NB4 (cell line): ENCODE data around the gene FXYD1.
"Not testable (repeated sequence)": the region's sequence is repeated elsewhere in the genome, so short reads cannot be mapped to it uniquely, and the experiment has no call there.

ENCODE experiments used
- DNase-seq: peaks from one replicate; pipeline ENCODE4 v3.0.0; 2010; ENCODE audit warnings: low read depth
- H3K4me3 ChIP-seq: one replicate; pipeline ENCODE4 v1.5.1; 2011; ENCODE audit warnings: mild to moderate bottlenecking, low read depth, low read length, moderate library complexity
- CTCF ChIP-seq: IDR thresholded peaks from one replicate; pipeline ENCODE4 v1.5.1; 2012; ENCODE audit warnings: low read depth, low read length
- MAX ChIP-seq: IDR thresholded peaks from 2 replicates; pipeline ENCODE4 v1.6.1; 2011; ENCODE audit warnings: low read depth, low read length
- MYC ChIP-seq: IDR thresholded peaks from 2 replicates; pipeline ENCODE4 v1.6.1; 2011; ENCODE audit warnings: low read depth, low read length
- POLR2A ChIP-seq: IDR thresholded peaks from 2 replicates; pipeline ENCODE4 v1.6.1; 2011; ENCODE audit warnings: mild to moderate bottlenecking; ENCODE audit not compliant: insufficient read length; ENCODE audit errors: extremely low read depth

The FXYD1 gene

DNA sequence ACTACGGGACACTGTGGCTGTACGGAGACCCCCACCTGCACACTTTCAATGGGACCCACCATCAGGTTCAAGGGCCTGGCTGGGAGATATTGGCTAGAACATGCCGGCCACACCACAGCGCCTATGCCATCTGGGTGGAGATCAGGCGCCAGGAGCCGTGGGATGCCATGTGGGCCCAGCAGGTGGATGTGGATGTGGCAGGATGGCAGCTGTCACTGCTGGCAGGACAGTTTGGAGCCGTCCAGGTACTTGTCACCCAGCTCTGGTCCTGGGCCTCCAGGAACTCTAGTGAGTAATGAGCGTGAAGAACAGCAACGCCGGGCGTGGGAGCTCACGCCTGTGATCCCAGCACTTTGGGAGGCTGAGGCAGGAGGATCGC lies 38.7 kb upstream of the FXYD1 start:
- TF ChIP-seq CTCF (no peak), POLR2A (no peak), MYC (no peak), MAX (no peak)
- no peak overlapping the region for H3K4me3 ChIP-seq
- DNase-seq: no peak

DNA sequence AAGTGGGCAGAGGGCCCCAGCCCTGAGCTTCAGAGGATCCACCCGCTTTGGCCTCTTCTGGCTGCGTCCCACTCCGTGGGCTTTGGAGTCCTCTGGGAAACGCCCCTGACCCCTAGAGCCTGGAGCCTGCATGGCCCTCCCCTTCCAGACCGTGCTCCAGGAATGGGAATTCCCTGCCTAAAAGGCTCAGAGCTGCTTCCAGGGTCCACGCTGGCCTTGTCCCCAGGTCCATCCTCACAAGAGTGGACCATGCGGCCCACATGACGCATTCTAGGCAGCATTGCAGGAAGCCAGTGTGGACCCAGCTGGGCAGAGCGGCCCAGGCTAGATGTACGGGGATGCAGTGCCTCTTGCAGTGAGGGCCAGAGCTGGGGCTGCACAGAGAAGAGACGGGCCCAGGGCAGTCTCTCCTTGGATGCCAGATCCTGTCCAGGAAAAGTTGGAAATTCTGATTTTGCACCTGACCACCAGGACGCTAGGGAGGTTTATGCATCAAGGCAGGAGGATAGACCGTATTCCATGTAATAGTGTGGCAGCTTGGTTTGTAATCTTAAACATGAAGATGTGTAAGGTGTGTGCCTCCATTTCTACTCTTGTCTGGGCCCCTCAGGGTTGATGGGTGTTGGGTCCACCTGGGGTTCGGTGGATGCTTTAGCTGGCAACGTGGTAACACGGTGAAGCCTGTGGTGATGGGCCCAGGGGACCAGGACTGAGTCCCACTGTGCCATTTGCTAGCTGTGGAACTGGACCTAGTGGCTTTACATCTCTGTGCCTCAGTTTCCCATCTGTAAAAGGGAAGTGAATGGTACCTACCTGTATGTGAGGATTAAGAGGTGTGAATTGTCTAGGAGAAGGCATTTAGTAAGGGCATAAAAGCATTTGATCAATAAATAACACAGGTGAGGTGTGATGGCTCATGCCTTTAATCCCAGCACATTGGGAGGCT lies 37.8 kb upstream of the FXYD1 start:
- TF ChIP-seq MYC (no peak), POLR2A (no peak), CTCF (no peak), MAX (no peak)
- no peak overlapping the region for H3K4me3 ChIP-seq
- no peak for DNase-seq

DNA sequence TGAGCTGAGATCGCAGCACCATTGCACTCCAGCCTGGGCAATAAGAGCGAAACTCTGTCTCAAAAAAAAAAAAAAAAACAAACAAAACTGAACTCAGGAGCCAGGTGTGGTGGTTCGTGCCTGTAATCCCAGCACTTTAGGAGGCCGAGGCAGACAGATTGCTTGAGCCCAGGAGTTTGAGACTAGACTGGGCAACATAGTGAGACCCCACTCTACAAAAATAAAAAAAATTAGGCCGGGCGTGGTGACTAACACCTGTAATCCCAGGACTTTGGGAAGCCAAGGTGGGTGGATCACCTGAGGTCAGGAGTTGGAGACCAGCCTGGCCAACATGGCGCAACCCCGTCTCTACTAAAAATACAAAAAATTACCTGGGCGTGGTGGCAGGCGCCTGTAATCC lies 36.7 kb upstream of the FXYD1 start:
- DNase-seq: not testable (repeated sequence)

GRCh38 chr19:35103614-35104013 lies 35.0 kb upstream of the FXYD1 start:
- DNase-seq: not testable (repeated sequence)

More for the DNA sequence above, 36.7 kb upstream of the FXYD1 start:
- H3K4me3 ChIP-seq: not testable (repeated sequence)

GRCh38 chr19:35104361-35104760 lies 34.3 kb upstream of the FXYD1 start:
- no peak overlapping the region for H3K4me3 ChIP-seq
- TF ChIP-seq CTCF (no peak), MAX (no peak), MYC (no peak), POLR2A (no peak)
- no peak for DNase-seq

More at GRCh38 chr19:35103614-35104013, 35.0 kb upstream of the FXYD1 start:
- H3K4me3 ChIP-seq: not testable (repeated sequence)

DNA sequence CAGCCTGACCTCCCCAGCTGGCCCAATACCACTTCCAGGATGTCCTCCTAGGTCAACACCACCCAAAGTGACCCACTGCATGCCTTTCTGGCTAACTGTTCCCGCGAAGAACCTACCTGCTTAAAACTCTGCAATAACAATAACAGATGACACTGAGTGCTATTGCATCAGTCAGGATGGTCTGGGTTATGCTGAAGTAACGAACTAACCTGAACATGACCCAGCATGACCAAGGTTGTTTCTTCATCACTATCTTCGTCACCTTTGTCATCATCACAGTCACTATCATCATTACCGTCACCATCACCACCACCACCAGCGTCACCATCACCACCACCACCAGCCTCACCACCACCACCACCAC lies 33.6 kb upstream of the FXYD1 start:
- no peak for DNase-seq
- TF ChIP-seq POLR2A (no peak), CTCF (no peak), MAX (no peak), MYC (no peak)

More for the DNA sequence above, 33.6 kb upstream of the FXYD1 start:
- H3K4me3 ChIP-seq: no peak overlapping the region
